ENCODE data around the gene ABHD16A. TPM values are rescaled to one million over a fixed set of nuclear protein-coding genes. Genes with fewer than 3 reads are reported as not detected.

ABHD16A gene
- total and polyA plus RNA-seq, 10 of the 15 experiments (the other 5 are each of a cell fraction or from before 2014, with no cell fraction given), result 7.5 to 43.0 (median 32.9) TPM

GRCh38 chr6:31723980-31724691 lies 21.0 kb upstream of the ABHD16A start:
- FAIRE-seq (no peak), ATAC-seq (no peak), DNase-seq (ENCODE audit: low read depth, low spot score) (no peak)
- H3K27me3 ChIP-seq (replicated peaks in 1 of 2; ENCODE audit: control insufficient read depth in 2 of 2, insufficient read depth in 2 of 2, low read length in 1 of 2), result no peaks in the 10 kb centered on the region; a peak in 1 of 4 replicates
- intact Hi-C loops (cut with micrococcal nuclease; ENCODE audit: unreplicated experiment), result no loop called here
- in situ Hi-C loops (cut with MboI), result no loop called here
- ChIA-PET SMC1A (ENCODE audit: uncharacterized antibody, unreplicated experiment) (interaction anchor here (0.7 to 2.0 kb wide), 4 partner anchors 9 to 46 kb away, joined by 3 to 7 read pairs (median 4); partner anchors contain the start of genes LY6G6D and LY6G6F), POLR2A (interaction anchor here (1.1 kb wide), 1 partner anchor 72 kb away, joined by 4 read pairs; the partner anchor contains the start of gene BAG6), RAD21 (ENCODE audit: unreplicated experiment) (no interaction called here), CTCF (interaction anchor here (1.2 to 2.8 kb wide), 3 partner anchors 10 to 103 kb away, joined by 3 to 12 read pairs (median 5); partner anchors contain the start of gene HSPA1B)
- no peaks in the 10 kb centered on the region for H3K79me2 ChIP-seq (ENCODE audit: control insufficient read depth, insufficient read depth, low read length)
- H3K4me3 ChIP-seq, result no peak overlapping the region
- no TSS peak for BruUV-seq (replicated peaks)
- WGBS (ENCODE audit: insufficient coverage, insufficient replicate concordance, low lambda C conversion rate, missing lambda C conversion rate), result 86% methylated on average over 24 of the region's 25 CpGs
- no peak overlapping the region for H3K9ac ChIP-seq (ENCODE audit: control insufficient read depth, insufficient read depth, low read length)
- no peak overlapping the region for H2AFZ ChIP-seq (ENCODE audit: control insufficient read depth, low read depth, low read length)
- no peak overlapping the region for H3K4me2 ChIP-seq (ENCODE audit: control insufficient read depth, insufficient read depth)
- peaks cover 22% of the 10 kb centered on the region for H3K4me1 ChIP-seq (ENCODE audit: control insufficient read depth, insufficient read depth, low read length)
- no peaks in the 10 kb centered on the region for H4K20me1 ChIP-seq (ENCODE audit: control insufficient read depth, insufficient read depth)
- no peak for TF ChIP-seq POU2F2 (IDR thresholded peaks at IDR 0.05; ENCODE audit: borderline replicate concordance, low read depth, low read length)
- TF ChIP-seq, protein P1, sequence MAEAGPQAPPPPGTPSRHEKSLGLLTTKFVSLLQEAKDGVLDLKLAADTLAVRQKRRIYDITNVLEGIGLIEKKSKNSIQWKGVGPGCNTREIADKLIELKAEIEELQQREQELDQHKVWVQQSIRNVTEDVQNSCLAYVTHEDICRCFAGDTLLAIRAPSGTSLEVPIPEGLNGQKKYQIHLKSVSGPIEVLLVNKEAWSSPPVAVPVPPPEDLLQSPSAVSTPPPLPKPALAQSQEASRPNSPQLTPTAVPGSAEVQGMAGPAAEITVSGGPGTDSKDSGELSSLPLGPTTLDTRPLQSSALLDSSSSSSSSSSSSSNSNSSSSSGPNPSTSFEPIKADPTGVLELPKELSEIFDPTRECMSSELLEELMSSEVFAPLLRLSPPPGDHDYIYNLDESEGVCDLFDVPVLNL (IDR thresholded peaks at IDR 0.05; ENCODE audit: low read depth, low read length), result no peak
- no peak for TF ChIP-seq ZNF592 (IDR thresholded peaks at IDR 0.05)
- TF ChIP-seq SREBF2 (IDR thresholded peaks at IDR 0.05; ENCODE audit: low read length), result no peak
- no peak for TF ChIP-seq BCL11A (IDR thresholded peaks at IDR 0.05; ENCODE audit: low read depth, low read length)
- TF ChIP-seq, protein P2, sequence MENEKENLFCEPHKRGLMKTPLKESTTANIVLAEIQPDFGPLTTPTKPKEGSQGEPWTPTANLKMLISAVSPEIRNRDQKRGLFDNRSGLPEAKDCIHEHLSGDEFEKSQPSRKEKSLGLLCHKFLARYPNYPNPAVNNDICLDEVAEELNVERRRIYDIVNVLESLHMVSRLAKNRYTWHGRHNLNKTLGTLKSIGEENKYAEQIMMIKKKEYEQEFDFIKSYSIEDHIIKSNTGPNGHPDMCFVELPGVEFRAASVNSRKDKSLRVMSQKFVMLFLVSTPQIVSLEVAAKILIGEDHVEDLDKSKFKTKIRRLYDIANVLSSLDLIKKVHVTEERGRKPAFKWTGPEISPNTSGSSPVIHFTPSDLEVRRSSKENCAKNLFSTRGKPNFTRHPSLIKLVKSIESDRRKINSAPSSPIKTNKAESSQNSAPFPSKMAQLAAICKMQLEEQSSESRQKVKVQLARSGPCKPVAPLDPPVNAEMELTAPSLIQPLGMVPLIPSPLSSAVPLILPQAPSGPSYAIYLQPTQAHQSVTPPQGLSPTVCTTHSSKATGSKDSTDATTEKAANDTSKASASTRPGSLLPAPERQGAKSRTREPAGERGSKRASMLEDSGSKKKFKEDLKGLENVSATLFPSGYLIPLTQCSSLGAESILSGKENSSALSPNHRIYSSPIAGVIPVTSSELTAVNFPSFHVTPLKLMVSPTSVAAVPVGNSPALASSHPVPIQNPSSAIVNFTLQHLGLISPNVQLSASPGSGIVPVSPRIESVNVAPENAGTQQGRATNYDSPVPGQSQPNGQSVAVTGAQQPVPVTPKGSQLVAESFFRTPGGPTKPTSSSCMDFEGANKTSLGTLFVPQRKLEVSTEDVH (IDR thresholded peaks at IDR 0.05; ENCODE audit: low read depth, partially characterized antibody), result no peak
- H3K9me3 ChIP-seq (replicated peaks; ENCODE audit: control insufficient read depth, insufficient read depth, low read length), result no peaks in the 10 kb centered on the region
- H3K27ac ChIP-seq (ENCODE audit: control insufficient read depth, insufficient read depth), result no peak overlapping the region
- peaks cover 0 to 2% of the 10 kb centered on the region in 2 experiments; a peak in 3 of 4 replicates for H3K36me3 ChIP-seq (ENCODE audit: control insufficient read depth in 2 of 2, insufficient read depth in 2 of 2, low read length in 1 of 2)
